Measurements from ENCODE around the gene IFNG-AS1.

Gene IFNG-AS1

DNA sequence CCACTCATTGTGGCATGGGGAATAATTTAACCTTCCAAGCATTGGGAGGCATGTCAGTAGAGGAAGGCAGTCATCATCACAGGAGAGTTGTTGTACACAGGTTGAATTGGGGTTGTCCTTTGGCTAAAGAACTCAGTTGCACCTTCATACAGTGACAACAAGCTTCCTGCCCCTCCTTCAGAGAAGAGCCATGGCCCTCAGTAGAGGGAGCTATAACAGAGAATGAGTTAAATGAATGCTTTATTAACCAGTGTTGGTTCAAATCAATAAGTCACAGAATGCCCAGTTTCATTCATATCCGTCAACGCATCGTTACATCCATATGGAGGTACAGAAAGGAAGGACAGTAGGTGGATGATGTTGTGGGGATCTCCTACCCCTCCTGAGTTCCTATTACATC lies 4.8 kb downstream of the IFNG-AS1 start:
- no peak for DNase-seq (ENCODE audit: low spot score)

- DNase-seq (ENCODE audit: low spot score) = no peak
Measured at GRCh38 chr12:67996347-67996746, 7.1 kb downstream of the IFNG-AS1 start.

DNA sequence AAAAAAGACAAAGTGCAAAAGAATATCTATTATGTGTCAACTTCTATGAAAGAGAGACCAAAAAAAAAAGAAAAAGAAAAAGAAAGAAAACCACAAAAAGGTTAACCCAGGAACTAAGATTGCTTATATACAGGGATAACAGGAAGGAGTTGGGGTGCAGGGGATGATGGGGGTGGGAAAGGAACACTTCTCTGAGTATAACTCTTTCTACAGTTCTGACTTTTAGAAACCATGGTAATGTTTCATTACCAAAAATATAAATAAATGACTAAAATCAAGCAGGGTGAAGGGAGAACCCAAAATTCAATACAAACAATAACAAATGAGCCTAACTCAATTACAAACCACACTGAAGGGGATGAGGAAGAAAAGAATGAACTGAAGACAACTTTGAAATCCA lies 9.1 kb downstream of the IFNG-AS1 start:
- DNase-seq (ENCODE audit: low spot score) = no peak

- no peak for DNase-seq (ENCODE audit: low spot score)
Measured at GRCh38 chr12:67999244-67999643, 10.0 kb downstream of the IFNG-AS1 start.

DNA sequence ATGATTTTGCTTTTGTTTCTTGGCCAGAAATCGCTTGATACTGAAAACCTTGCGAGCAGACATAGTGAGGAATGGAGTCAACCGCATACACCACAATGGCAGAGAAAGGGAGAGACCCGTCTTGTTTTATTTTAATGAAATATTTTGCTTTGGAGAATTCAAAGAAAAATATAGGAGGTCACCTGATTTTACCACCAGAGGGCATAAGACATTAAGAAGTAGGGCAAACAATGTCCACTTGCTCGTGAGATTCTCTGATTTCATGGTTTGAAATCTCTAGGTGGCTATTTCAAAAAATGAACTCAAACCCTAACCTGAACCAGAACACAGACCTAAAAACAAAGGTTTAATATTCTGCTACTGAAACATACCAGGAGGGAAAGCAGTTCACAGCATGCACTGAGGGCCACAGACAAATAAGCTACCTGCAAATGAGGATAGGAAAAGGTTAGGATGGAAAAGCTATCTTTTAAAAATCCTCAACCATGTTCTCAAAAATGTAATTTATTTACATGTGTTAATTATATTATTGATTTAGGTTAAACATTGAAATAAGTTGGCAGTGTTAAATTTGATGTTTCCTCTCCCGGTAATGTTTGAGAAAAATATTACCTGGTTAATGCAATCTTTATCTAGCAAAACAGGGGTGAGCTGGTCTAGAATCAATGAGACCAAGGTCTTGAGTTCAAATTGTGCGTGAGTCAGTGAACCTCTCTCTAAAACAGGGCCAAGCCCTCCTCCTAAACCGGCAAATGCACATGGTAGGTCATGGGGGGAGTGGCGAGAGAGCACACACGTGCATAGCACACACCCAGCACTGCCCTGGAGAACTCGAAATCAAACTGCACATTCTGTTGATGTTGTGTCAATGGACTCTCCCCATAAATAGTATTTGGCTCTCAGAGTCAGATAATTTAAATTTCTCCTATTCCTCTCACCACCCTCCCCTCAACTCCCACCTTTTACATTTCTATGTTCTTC lies 12.5 kb downstream of the IFNG-AS1 start:
- no peak for DNase-seq (ENCODE audit: low spot score)

- DNase-seq (ENCODE audit: low spot score) = no peak
Measured at GRCh38 chr12:68003777-68004176, 14.5 kb downstream of the IFNG-AS1 start.

DNA sequence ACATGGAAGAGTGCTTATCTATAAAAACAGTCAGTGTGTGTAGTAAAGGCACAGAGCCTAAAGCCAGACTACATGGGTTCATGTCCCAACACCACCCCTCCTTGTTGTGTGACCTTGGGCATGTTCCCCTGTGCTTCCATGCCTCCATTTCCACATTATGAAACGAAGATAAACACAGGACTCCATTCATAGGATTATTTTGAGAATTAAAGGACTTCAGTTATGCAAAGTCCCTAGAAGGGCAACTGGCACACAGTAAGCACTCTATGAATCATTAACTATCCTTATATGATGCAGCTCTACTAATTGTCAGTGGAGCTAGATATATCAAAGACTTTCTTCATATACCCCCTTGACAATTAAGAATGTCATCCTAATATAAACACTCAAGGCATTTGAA lies 17.8 kb downstream of the IFNG-AS1 start:
- DNase-seq (ENCODE audit: low spot score) = no peak

GRCh38 chr12:68007466-68007865 lies 18.2 kb downstream of the IFNG-AS1 start:
- DNase-seq (ENCODE audit: low spot score) = no peak

DNA sequence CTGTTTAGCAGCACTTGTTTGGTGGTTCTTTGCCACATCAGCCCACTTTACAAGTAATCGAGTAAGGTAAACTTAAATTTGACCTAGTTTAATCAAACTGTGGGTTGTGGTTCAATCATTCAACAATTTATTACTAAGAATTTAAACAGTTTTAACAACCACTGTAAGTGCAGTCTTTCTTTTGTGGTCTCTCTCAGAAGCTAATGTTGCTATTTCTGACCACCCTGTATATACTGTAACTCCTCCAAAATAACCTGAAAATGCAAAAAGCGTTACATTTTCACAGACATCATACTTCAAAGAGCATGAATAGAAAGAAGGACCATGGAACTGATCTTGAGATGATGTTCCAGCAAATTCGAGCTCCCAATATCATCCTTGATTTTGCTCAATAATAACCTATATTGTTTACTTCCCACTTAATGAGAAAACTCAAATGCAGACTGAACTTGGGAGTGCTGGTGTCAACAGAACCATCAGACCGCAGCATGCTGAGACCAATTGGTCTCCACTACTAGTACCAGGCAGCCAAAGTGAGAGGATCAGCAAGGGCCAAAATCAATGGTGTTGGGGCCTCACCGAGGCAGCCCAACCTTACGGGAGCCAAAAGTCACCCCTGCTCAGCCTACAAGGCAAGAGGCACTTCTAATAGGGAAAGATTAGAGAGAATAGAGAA lies 22.1 kb downstream of the IFNG-AS1 start:
- no peak for DNase-seq (ENCODE audit: low spot score)

DNA sequence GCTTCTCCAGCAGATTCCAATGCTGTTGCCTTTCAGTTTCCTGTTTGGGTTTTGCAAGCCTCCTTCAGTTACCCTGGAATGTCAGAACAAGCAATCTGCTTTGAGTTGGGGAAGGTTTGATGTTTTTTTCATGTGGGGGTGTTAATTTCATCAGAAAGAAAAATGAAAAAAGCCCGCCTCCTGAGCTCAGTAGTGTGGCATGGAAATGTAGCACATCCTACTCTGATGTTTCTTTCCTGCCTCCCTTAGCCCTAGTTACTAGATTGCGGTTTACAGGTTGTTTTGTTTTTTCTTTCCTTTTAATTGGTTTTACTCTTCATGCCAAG lies 22.6 kb downstream of the IFNG-AS1 start:
- DNase-seq (ENCODE audit: low spot score) = no peak

- no peak for DNase-seq (ENCODE audit: low spot score)
Measured at GRCh38 chr12:68012712-68013111, 23.5 kb downstream of the IFNG-AS1 start.

DNA sequence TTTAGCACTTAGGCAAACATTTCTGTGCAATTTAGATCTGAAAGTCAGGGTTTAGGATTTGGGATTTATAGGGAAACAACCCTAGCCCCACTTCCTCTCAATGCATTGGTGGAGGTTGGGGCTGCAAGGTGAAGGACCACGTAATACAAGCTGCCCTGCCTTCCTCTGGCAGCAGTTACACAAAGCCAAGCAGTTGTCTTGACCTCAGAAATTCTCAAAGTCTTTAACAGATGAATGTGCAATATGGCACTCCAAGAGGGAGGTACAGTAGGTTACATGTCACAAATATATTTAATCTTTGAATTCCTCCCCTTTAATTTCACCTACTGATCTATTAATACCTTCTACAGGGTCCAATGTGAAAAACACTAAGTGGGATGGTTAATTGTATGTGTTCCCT lies 23.9 kb downstream of the IFNG-AS1 start:
- no peak for DNase-seq (ENCODE audit: low spot score)

- no peak for DNase-seq (ENCODE audit: low spot score)
Measured at GRCh38 chr12:68016136-68016535, 26.9 kb downstream of the IFNG-AS1 start.

GRCh38 chr12:68018315-68018714 lies 29.1 kb downstream of the IFNG-AS1 start:
- no peak for DNase-seq (ENCODE audit: low spot score)

DNA sequence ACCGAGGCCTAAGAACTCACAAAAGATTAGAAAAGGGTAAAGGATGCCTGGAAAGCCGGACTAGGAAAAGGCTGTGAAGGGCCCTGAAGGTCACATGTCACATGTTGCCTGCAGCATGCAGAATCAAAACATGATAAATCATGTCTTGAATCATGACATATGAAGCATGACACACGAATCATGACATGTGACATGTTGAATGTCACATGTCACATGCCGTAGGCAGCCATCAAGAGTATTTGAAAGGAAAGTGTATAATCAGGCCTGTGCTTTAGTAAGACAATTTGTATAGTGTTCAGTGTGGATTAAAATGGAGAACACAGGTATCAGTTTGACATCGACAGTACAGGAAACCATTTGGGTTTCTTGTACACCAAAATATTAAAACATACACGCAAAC lies 30.8 kb downstream of the IFNG-AS1 start:
- DNase-seq (ENCODE audit: low spot score) = no peak

DNA sequence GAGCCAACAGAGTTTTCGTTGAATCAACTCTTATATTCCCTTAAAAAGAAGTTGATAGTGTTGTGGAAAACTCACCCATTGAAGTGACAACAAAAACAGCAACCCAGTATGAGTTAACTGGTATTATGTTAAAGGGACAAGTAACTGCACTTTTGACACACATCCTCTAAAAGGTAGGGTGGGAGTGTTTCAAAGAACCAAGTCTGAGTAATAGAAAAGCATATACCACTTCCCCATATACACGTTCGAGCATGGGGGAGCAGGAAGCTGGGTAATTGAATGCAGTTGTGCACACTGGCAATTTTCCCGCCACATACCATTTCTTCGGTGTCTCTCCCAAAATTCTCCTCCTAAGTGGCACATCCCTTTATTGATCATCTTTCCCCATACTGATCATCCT lies 31.5 kb downstream of the IFNG-AS1 start:
- DNase-seq (ENCODE audit: low spot score) = no peak

DNA sequence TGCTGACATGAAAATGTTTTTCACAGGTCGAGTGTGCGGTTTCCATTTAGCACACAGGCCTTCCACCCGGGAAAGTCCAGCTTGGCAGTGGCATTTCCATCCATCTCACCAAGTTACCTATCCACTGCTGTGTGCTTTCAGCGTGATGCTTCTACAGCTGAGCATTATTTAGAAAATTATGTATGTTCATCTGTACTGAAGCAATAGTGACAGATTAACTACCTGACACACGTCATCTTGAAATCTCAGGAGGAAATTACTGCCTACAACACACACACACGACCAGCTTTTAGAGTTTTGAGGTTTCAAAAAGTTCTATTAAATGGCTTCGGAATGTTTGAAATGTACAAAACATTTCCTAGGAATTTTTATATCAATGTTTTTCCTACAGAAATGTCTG lies 39.4 kb downstream of the IFNG-AS1 start:
- DNase-seq (ENCODE audit: low spot score) = no peak

DNA sequence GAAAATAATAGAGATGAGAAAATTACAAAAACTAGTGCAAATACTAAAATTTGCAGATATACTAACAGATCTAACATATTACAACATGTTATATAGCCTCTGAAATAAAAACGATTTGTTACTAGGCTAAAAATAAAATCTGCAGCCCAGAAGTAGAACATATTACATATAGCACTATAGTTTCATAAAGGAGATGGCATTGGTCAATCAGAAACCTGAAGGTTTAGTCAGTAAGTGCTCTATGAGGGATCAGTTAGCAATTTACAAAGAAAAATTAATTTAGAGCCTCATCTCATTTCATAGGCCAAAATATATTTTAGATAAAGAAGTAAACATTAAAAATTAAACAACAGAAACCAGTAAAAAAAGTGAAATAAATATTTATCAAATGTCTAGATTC lies 41.0 kb downstream of the IFNG-AS1 start:
- DNase-seq (ENCODE audit: low spot score) = no peak

- no peak for DNase-seq (ENCODE audit: low spot score)
Measured at GRCh38 chr12:68031174-68031573, 41.9 kb downstream of the IFNG-AS1 start.

- no peak for DNase-seq (ENCODE audit: low spot score)
Measured at GRCh38 chr12:68031881-68032739, 42.9 kb downstream of the IFNG-AS1 start.

- DNase-seq (ENCODE audit: low spot score) = no peak
Measured at GRCh38 chr12:68034567-68034966, 45.3 kb downstream of the IFNG-AS1 start.

GRCh38 chr12:68036642-68037041 lies 47.4 kb downstream of the IFNG-AS1 start:
- no peak for DNase-seq (ENCODE audit: low spot score)
